Stimulated activated naive CD4-positive, alpha-beta T cell (primary cell): ENCODE data around the gene OR56B1.
"Not testable (repeated sequence)": the region's sequence is repeated elsewhere in the genome, so short reads cannot be mapped to it uniquely, and the experiment has no call there.

Source experiments
- DNase-seq, 6 experiments: peaks; one replicate each; lab custom pipeline; 2025; lab: John Stamatoyannopoulos, UW

OR56B1 gene, protein sequence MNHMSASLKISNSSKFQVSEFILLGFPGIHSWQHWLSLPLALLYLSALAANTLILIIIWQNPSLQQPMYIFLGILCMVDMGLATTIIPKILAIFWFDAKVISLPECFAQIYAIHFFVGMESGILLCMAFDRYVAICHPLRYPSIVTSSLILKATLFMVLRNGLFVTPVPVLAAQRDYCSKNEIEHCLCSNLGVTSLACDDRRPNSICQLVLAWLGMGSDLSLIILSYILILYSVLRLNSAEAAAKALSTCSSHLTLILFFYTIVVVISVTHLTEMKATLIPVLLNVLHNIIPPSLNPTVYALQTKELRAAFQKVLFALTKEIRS

GRCh38 chr11:5736396-5736795 is at the start of gene OR56B1:
OR56B1 (plus strand) TSS chr11:5736448; CDS start chr11:5736517, 69 bp downstream.
- no peak for DNase-seq

DNA sequence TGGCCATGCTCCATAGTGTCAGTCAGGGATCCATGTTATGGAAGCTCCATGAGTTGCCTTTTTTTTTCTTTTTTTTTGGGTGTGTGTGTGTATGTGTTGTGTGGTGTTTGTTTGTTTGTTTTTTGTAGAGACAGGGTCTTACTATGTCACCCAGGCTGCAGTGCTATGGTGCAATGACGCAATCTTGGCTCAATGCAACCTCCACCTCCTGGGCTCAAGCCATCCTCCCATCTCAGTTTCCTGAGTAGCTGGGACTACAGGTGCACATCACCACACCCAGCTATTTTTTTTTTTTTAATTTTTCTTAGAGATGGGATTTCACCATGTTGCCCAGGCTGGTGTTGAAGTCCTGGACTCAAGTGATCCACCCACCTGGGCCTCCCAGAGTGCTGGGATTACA is 47.8 kb upstream of the OR56B1 start:
- DNase-seq: no peak

DNA sequence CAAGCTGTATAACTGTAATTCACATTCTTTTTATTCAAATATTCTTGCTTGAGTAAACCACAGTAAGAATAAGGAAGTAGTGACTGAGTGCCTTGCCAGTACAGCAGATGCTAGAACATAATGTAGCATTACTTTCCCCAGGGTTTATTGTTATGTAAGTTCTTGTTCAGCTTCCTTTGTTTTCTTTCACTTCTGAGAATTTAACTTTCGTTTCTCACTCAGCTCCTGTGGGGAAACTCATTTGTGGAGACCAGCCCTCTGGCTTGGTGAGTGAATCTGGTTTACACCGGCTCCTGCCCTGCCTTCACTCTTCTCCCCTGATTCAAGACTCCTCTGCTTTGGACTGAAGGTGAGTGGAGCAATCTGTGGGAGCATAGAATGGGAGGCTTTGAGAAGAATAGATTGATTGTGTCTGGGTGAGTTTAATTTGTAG is 46.7 kb upstream of the OR56B1 start, which contains the start of gene TRIM22:
Gene TRIM22, plus strand, starts transcription at position 240 of the 433 bp plus-strand sequence. CDS start 6,443 bp downstream, outside the sequence.
- DNase-seq: peak; percentile 15 to 74 (median 57)

DNA sequence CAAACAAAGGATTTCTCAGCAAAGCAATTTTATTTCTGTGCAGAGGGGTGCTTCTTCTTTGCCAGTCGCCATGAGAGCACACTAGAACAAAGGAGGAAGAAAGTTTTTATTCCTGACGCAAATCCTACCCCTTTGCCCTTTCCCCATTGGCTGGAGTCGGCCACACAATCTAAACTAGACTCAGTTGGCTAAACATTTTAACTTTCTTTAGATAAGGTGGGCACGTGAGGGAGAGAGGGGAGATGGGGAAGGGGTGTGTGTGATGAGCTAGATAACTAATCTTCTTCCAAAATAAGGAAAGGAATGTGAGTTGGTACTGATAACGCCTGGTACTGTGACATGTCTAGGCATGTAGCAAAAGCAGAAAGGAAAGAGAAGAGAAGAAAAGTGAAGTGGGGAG is 46.0 kb upstream of the OR56B1 start:
- DNase-seq: no peak

- DNase-seq: peak in 2 of 6 experiments; percentile 4 to 18
These were observed 45.5 kb upstream of the OR56B1 start for GRCh38 chr11:5690736-5691135.

DNA sequence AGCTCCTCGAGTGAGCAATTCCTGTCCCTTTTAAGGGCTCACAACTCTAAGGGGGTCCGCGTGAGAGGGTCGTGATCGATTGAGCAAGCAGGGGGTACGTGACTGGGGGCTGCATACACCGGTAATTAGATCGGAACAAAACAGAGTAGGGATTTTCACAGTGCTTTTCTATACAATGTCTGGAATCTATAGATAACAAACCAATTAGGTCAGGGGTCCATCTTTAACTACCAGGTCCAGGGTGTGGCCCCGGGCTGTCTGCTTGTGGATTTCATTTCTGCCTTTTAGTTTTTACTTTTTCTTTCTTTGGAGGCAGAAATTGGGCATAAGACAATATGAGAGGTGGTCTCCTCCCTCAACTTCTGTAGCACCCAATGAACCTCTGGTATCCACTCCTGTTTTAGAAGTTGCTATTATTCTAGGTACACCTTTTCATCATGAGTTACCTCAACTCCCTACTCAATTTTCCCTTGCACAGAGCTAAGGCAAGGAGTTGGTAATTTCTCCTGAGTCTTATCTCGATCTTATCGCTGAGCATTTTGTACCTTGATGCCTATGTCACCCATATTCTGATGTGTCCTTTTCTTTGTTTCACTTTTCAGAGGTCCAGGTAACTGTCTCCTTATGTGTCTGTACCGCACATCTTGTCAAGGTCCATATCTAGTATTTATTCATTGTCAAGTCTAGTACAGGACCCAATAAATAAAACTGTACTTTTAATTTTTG is 44.8 kb upstream of the OR56B1 start:
- DNase-seq: not testable (repeated sequence)

DNA sequence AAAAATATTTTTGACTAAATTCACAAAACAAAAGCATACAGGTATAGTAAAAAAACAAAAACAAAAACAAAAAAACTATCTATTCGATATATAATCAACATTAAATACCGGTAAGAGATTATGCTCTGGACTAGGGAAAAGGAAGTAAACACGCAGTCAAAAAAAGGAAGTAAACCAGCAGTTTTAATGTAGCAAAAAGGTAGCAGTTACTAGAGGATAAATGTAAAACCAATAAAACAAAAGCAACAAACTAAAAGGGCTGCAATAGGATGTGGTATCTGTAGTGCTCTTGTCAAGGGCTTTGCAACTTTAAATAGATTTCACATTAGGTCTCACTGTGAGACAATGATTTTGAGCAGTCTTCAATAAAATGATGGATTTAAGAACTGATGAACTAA is 44.3 kb upstream of the OR56B1 start:
- DNase-seq: peak in 2 of 6 experiments; percentile 19 to 34

DNA sequence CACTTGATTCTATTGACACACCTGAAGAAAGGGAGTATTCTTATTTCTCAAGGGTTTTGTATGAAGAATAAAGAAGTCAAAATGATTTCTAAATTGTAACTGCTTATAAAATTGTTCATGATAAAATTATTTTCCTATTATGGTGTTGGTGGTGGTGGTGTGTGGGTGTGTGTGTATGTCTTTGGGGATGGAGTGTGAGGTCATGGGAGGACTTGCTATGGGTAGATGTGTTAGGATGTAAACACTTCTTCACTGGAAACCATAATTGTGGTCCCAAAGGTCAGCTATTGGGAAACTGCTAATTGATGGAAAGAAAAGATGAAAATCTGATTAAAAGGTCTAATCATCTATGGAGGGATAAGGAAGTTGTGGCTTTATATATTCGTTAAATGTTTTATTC is 41.6 kb upstream of the OR56B1 start:
- no peak for DNase-seq

GRCh38 chr11:5695580-5695979 is 40.7 kb upstream of the OR56B1 start:
- DNase-seq: no peak

DNA sequence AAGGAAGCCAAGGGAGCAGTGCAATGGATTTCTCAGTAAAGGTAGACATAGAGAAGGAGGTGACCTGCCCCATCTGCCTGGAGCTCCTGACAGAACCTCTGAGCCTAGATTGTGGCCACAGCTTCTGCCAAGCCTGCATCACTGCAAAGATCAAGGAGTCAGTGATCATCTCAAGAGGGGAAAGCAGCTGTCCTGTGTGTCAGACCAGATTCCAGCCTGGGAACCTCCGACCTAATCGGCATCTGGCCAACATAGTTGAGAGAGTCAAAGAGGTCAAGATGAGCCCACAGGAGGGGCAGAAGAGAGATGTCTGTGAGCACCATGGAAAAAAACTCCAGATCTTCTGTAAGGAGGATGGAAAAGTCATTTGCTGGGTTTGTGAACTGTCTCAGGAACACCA is 40.0 kb upstream of the OR56B1 start:
- DNase-seq: no peak

GRCh38 chr11:5698281-5698680 is 38.0 kb upstream of the OR56B1 start:
- no peak for DNase-seq

- DNase-seq: no peak
These were observed 35.7 kb upstream of the OR56B1 start for GRCh38 chr11:5700421-5701054.

GRCh38 chr11:5701055-5701577 is 35.1 kb upstream of the OR56B1 start:
- no peak for DNase-seq

- DNase-seq: no peak
These were observed 32.3 kb upstream of the OR56B1 start for GRCh38 chr11:5703741-5704536.

DNA sequence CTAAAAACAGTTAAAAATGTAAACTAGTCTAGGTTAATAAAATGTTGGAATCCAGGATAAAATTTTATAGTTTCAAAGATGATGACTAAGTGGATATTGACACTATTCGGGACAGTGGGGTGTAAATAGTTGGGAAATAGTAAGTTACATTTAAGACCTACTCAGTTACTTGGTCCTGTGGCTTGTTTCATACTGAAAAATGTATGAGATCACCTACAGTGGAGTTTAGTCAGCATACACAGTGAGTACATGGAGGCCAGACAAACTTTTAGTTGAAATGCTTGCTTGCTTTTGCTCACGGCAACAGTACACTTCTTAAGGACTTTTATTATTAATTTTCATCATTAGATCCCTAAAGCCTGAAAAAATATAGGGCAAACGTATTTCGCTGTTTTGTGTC is 30.6 kb upstream of the OR56B1 start:
- DNase-seq: no peak

DNA sequence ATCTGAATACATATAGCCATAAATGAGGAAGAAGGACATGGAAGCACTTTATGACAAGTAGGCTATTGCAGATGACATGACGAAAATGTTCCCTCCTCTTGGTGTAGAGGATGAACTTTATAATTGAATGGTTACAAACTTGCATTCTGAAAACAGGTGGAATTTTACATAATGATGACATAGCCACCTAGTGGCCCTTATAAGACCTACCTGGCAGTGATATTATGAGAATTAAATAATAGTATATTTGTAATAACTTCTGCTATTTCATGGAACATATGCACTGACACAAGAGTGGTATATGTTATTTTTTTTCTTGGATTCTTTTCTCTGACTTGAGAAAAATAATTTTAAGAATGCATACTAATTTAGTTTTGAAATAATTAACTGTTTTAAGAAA is 23.7 kb upstream of the OR56B1 start:
- peak in 2 of 6 experiments; percentile 5 to 19 for DNase-seq

DNA sequence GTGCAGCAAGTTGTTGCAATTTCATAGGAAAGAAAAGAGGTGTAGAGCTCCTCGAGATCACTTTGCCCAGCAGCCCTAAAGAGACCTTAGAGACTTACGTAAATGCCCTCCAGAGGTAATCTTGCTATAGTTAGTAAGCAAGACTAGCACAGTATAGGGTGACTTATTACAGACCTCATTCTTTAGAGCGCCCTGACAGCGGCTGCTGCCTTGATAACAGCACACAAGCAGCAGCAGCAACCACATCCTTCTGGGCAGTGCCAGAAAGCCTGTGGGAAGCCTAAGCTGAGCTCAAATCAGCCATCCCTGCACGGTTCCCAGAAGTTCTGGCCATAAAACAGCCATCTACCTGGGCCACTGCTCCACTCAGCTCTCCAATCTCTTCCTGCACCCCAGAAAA is 22.6 kb upstream of the OR56B1 start:
- DNase-seq: no peak

GRCh38 chr11:5716518-5716917 is 19.7 kb upstream of the OR56B1 start:
- DNase-seq: not testable (repeated sequence)

- DNase-seq: no peak
These were observed 16.3 kb upstream of the OR56B1 start for GRCh38 chr11:5719703-5720495.

DNA sequence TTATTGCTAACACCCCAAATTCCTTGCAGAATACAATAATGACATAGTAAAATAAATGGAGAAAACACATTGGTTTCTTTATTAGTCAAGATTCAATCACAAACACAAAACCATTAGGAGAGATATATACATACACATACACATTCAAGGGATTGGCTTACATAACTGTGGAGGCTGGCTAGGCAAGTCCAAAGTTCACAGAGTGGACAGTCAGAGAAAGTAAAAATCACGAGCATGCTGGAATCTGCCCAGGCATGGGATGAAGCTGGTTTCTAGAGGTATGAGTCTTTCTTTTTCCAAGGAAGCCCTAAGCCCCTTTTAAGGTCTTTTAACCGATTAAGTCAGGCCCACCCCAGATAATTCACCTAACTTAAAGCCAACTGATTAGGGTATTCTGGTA is 13.6 kb upstream of the OR56B1 start:
- DNase-seq: no peak

DNA sequence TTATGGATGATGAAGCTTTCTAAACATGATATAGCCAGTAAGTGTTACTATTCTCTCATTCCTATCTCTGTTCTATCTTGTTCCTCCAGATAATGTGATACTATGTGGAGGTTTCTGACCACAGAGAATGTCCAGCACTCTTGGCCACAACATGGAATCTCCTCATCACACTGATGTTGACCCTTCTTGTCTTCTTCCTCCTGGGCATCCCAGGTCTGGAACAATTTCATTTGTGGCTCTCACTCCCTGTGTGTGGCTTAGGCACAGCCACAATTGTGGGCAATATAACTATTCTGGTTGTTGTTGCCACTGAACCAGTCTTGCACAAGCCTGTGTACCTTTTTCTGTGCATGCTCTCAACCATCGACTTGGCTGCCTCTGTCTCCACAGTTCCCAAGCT is 9.9 kb upstream of the OR56B1 start:
- no peak for DNase-seq
